ENCODE measurements around the gene AGRN.
"Not testable (repeated sequence)": the region's sequence is repeated elsewhere in the genome, so short reads cannot be mapped to it uniquely, and the experiment has no call there.

The AGRN gene

GRCh38 chr1:992362-992761, 27.6 kb upstream of the AGRN start:
- Mint-ChIP-seq H3K27ac (no peak overlapping the region), H3K27me3 (ENCODE audit: low read depth) (peaks cover 40% of the 10 kb centered on the region), H3K4me3 (no peak overlapping the region), H3K36me3 (ENCODE audit: low read depth) (no peaks in the 10 kb centered on the region), H3K9me3 (peaks cover 4% of the 10 kb centered on the region), H3K4me1 (ENCODE audit: low read depth) (peaks cover 3% of the 10 kb centered on the region)
- no peak for DNase-seq (ENCODE audit: low spot score)

DNA sequence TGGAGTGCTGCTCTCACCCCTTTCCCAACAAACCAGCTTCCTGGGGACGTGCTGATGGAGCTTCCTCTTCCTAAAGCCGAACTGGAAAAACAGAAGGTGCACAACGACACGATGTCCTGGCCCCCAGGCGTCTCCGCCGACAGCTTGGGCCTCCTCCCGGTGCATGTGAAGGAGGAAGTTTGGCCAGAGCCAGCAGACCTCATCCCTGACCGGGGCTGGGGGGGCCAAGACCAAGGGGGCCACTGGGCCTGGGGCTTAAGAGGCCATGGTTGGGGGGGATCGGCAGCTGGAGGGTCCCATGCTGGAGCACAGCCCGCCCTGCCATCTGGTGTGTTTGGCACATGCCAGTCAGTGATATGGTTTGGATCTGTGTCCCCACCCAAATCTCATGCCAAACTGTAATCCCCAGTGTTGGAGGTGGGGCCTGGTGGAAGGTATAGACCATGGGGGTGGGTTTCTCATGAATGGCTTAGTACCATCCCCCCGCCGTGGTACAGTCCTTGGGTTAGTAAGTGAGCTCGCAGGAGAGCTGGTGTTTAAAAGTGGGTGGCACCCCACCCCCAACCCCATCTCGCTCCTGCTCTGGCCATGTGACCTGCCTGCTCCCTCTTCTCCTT, 26.4 kb upstream of the AGRN start:
- H3K36me3 Mint-ChIP-seq (ENCODE audit: low read depth), result no peaks in the 10 kb centered on the region
- H3K4me3 Mint-ChIP-seq, result no peak overlapping the region
- peaks cover 3% of the 10 kb centered on the region for H3K4me1 Mint-ChIP-seq (ENCODE audit: low read depth)
- no peak overlapping the region for H3K27ac Mint-ChIP-seq
- no peak for DNase-seq (ENCODE audit: low spot score)
- peaks cover 39% of the 10 kb centered on the region for H3K27me3 Mint-ChIP-seq (ENCODE audit: low read depth)
- peaks cover 4% of the 10 kb centered on the region for H3K9me3 Mint-ChIP-seq

- peaks cover 30% of the 10 kb centered on the region for H3K27me3 Mint-ChIP-seq (ENCODE audit: low read depth)
- H3K4me3 Mint-ChIP-seq; H3K36me3 Mint-ChIP-seq (ENCODE audit: low read depth); H3K4me1 Mint-ChIP-seq (ENCODE audit: low read depth); DNase-seq (ENCODE audit: low spot score); H3K9me3 Mint-ChIP-seq; H3K27ac Mint-ChIP-seq: not testable (repeated sequence)
These were observed 25.4 kb upstream of the AGRN start for GRCh38 chr1:994546-994945.

- Mint-ChIP-seq H3K4me1 (ENCODE audit: low read depth) (peaks cover 4% of the 10 kb centered on the region), H3K27me3 (ENCODE audit: low read depth) (peaks cover 30% of the 10 kb centered on the region), H3K4me3 (no peak overlapping the region), H3K36me3 (ENCODE audit: low read depth) (no peaks in the 10 kb centered on the region), H3K9me3 (peaks cover 4% of the 10 kb centered on the region), H3K27ac (no peak overlapping the region)
- no peak for DNase-seq (ENCODE audit: low spot score)
These were observed 24.0 kb upstream of the AGRN start for GRCh38 chr1:995665-996633.

DNA sequence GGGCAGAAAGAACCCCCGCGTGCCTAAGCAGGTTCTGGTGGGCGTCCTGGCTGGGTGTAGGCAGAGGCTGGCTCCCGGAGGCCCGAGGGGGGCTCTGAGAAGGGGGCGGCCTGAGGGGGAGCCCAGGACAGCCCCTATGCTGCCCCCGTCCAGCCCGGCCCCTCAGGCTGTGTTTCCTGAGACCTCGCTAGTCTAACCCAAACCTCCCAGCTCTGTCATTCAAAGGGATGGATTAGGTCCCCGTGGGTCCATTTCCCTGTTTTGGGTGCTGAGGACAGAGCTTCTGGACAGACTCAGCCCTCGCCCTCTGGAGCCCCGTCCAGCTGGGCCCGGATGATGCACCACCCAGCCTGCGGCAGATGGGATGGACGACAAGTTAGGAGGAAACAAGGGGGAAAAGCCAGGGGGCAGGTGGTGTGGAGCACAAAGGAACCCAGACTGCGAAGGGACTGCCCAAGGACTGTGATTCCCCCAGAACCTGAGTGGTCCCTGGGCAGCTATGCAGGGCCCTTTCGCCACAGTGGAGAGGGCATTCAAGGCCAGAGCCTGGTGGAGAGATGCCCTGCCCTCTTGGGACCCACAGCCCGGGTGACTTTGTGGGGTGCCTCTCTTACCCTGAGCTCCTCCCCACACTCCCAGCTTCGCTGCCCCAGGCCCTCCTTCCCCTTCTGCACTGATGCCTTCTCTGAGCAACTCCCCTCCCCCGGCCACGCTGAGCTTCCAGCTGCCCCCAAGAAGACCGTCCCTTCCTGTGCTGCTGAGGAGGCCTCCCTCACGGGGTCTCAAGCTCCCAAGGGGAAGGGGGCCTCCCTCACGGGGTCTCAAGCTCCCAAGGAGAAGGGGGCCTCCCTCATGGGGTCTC, 22.8 kb upstream of the AGRN start:
- no peak overlapping the region for H3K27ac Mint-ChIP-seq
- no peak overlapping the region for H3K4me3 Mint-ChIP-seq

GRCh38 chr1:997713-997992, 22.3 kb upstream of the AGRN start:
- no peak overlapping the region for H3K27ac Mint-ChIP-seq
- DNase-seq (ENCODE audit: low spot score), result no peak
- H3K36me3 Mint-ChIP-seq (ENCODE audit: low read depth), result no peaks in the 10 kb centered on the region
- H3K9me3 Mint-ChIP-seq, result no peaks in the 10 kb centered on the region
- no peak overlapping the region for H3K4me3 Mint-ChIP-seq
- peaks cover 4% of the 10 kb centered on the region for H3K4me1 Mint-ChIP-seq (ENCODE audit: low read depth)
- H3K27me3 Mint-ChIP-seq (ENCODE audit: low read depth), result peaks cover 33% of the 10 kb centered on the region

More for the DNA sequence above, 22.8 kb upstream of the AGRN start:
- Mint-ChIP-seq H3K9me3 (peaks cover 4% of the 10 kb centered on the region), H3K27me3 (ENCODE audit: low read depth) (peaks cover 31% of the 10 kb centered on the region), H3K36me3 (ENCODE audit: low read depth) (no peaks in the 10 kb centered on the region), H3K4me1 (ENCODE audit: low read depth) (peaks cover 4% of the 10 kb centered on the region)
- no peak for DNase-seq (ENCODE audit: low spot score)

GRCh38 chr1:997993-998744, 21.8 kb upstream of the AGRN start:
- Mint-ChIP-seq H3K4me1 (ENCODE audit: low read depth) (peaks cover 4% of the 10 kb centered on the region), H3K9me3 (no peaks in the 10 kb centered on the region), H3K27me3 (ENCODE audit: low read depth) (peaks cover 35% of the 10 kb centered on the region), H3K27ac (no peak overlapping the region), H3K4me3 (no peak overlapping the region), H3K36me3 (ENCODE audit: low read depth) (no peaks in the 10 kb centered on the region)
- DNase-seq (ENCODE audit: low spot score), result no peak

GRCh38 chr1:998745-998994, 21.2 kb upstream of the AGRN start:
- Mint-ChIP-seq H3K27ac (no peak overlapping the region), H3K27me3 (ENCODE audit: low read depth) (peaks cover 39% of the 10 kb centered on the region)

DNA sequence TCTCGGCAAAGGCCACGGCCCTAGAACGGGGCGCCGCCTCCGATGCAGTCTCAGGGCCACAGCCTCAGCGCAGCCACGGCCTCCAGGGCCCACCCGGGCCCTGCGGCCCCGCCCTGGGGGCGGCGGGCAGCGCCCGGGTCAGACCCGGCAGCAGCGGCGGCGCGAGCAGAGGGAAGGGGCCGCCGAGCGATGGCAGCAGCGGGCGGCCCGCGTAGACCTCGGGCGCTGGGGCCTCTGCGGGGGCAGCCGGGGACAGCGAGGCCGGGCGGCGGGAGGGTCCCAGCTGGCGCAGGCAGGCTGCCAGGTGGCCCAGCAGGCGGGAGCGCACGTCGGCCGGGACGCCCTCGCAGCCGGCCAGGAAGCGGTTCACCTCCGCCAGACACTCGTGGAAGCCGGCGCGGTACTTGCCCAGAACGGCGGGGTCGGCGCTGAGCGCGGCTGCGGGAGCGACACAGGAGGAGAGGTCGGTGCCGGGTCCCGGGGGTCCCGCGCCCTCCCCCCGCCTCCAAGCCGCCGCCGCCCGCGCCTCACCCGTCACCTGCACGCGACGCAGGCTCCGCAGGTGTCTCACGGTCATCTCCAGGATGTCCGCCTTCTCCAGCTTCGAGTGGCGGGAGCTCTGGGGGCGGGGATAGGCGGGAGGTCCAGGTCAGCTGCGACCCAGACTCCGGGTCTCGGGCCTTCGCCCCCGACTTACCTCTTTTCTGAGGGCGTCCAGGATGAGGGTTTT, 20.8 kb upstream of the AGRN start:
- H3K9me3 Mint-ChIP-seq, result no peaks in the 10 kb centered on the region
- no peak overlapping the region for H3K4me3 Mint-ChIP-seq
- peaks cover 39% of the 10 kb centered on the region for H3K27me3 Mint-ChIP-seq (ENCODE audit: low read depth)
- no peak for DNase-seq (ENCODE audit: low spot score)
- peaks cover 4% of the 10 kb centered on the region for H3K4me1 Mint-ChIP-seq (ENCODE audit: low read depth)
- no peak overlapping the region for H3K27ac Mint-ChIP-seq
- H3K36me3 Mint-ChIP-seq (ENCODE audit: low read depth), result no peaks in the 10 kb centered on the region

More at GRCh38 chr1:998745-998994, 21.2 kb upstream of the AGRN start:
- H3K4me1 Mint-ChIP-seq (ENCODE audit: low read depth), result peaks cover 4% of the 10 kb centered on the region
- no peak overlapping the region for H3K4me3 Mint-ChIP-seq
- H3K36me3 Mint-ChIP-seq (ENCODE audit: low read depth), result no peaks in the 10 kb centered on the region
- no peaks in the 10 kb centered on the region for H3K9me3 Mint-ChIP-seq
- DNase-seq (ENCODE audit: low spot score), result no peak

- H3K4me1 Mint-ChIP-seq (ENCODE audit: low read depth), result peaks cover 8% of the 10 kb centered on the region
- peaks cover 39% of the 10 kb centered on the region for H3K27me3 Mint-ChIP-seq (ENCODE audit: low read depth)
These were observed 20.1 kb upstream of the AGRN start, which contains the start of gene HES4 for GRCh38 chr1:999725-1000356. Gene HES4 (minus strand): TSS chr1:1000097. CDS start chr1:999973, 124 bp downstream.

DNA sequence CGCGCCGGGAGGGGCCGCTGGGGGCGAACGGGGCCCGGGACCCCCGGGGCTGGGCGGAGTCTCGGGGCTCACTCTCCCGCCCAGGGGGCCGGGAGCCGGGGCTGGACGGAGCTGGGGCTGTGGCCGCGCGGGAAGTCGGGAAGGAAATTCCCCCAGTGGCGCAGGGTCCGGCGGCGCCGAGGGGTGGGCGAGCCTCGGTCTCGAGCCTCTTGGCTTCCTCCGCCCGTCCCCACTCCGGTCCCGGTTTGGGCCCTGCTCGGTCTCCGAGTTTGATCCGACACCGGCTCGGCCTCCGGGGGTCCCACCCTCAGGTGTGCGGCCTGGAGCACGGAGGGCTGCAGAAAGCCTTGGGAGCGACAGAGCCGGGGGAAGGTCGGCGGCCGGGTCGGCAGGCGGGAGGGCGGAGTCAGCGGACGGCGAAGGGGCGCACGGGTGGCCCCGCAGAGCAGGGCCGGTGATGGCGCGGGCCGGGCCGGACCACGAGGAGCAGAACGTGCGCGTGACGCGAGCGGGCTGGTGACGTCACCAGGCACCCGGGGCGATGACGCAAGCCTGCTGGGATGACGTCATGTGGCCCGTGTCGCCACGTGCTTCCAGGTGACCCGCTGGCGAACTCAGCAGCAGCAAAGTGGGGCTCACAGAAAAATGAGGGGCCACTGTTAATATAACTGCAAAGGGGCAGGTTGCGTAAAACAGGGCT, 19.4 kb upstream of the AGRN start:
- Mint-ChIP-seq H3K36me3 (ENCODE audit: low read depth) (no peaks in the 10 kb centered on the region), H3K27me3 (ENCODE audit: low read depth) (peaks cover 39% of the 10 kb centered on the region), H3K9me3 (no peaks in the 10 kb centered on the region), H3K27ac (peak overlapping the region; percentile 73), H3K4me3 (peak overlapping the region; percentile 68), H3K4me1 (ENCODE audit: low read depth) (peaks cover 14% of the 10 kb centered on the region)
- DNase-seq (ENCODE audit: low spot score), result peak; percentile 51

More at GRCh38 chr1:999725-1000356, 20.1 kb upstream of the AGRN start, which contains the start of gene HES4:
- H3K9me3 Mint-ChIP-seq, result no peaks in the 10 kb centered on the region
- H3K27ac Mint-ChIP-seq, result peak within 1 kb of the TSS; percentile 73
- DNase-seq (ENCODE audit: low spot score), result peak; percentile 70
- peak within 1 kb of the TSS; percentile 68 for H3K4me3 Mint-ChIP-seq
- no peaks in the 10 kb centered on the region for H3K36me3 Mint-ChIP-seq (ENCODE audit: low read depth)

DNA sequence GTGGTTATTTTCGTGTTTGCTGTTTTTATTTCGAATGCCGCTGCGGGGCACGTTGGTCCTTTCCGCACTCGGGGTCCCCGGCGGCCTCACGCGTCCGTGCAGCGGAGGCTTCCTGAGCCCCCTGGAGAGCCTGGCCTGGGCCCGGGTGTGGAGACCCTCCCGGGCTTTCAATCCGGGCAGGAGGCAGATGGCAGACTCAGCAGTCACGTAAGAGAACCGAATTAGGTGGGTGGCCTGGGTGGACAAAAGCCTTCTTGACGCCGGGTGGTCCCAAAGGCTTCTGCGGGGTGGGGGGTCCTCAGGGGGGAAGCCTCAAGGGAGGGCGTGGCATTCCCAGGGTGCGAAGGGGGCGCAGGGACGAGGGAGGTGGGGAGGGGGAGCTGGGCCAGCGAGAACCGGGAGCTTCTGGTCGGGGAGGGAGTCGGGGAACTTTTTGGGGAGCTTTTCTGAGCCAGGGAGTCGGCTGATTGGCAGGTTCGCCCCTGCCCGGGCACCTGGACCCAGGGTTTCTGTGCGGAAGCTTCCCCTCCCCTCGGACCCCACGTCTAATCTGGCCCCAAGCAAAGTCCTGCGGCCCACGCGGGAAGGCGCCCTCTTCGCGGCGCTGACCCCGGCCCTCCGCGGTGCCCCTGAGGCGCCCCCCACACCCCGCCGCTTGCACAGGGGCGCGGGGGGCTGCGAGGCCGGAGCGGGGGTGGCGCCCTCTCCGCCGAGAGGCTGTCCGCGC, 18.7 kb upstream of the AGRN start:
- Mint-ChIP-seq H3K4me3 (peak overlapping the region; percentile 5), H3K27me3 (ENCODE audit: low read depth) (peaks cover 34% of the 10 kb centered on the region), H3K27ac (no peak overlapping the region), H3K9me3 (no peaks in the 10 kb centered on the region), H3K36me3 (ENCODE audit: low read depth) (no peaks in the 10 kb centered on the region), H3K4me1 (ENCODE audit: low read depth) (peaks cover 12% of the 10 kb centered on the region)
- DNase-seq (ENCODE audit: low spot score), result no peak

Data from T-helper 2 cell treated with Interferon-gamma antibody and Interleukin-4, amounts not matched to agents 5 μg/mL and 100 μg/mL, for 36 hours (primary cell).